HepG2 (cell line): ENCODE results near the gene TBC1D32. TPM values are rescaled to one million over a fixed set of nuclear protein-coding genes. Genes with fewer than 3 reads are reported as not detected.

ENCODE experiments used
- ATRX ChIP-seq: sonication (generic); formaldehyde crosslinking; IDR thresholded peaks from 2 replicates; pipeline ENCODE4 v1.4.0; 2020; ENCODE audit warnings: missing genetic modification reagents, borderline replicate concordance
- CEBPG ChIP-seq: IDR thresholded peaks from 2 replicates; pipeline ENCODE4 v1.6.1; 2016
- HNRNPL ChIP-seq: fragments of 200-400 bp; formaldehyde crosslinking; IDR thresholded peaks from 2 replicates; pipeline ENCODE4 v1.6.1; 2017; ENCODE audit warnings: mild to moderate bottlenecking, low read depth, low read length
- IRF9 ChIP-seq: sonication (generic); formaldehyde crosslinking; IDR thresholded peaks from 2 replicates; pipeline ENCODE4 v1.8.0; 2022; ENCODE audit warnings: missing genetic modification reagents, mild to moderate bottlenecking, borderline replicate concordance
- KLF15 ChIP-seq: sonication (generic); formaldehyde crosslinking; IDR thresholded peaks from 2 replicates; pipeline ENCODE4 v1.8.1; 2023; ENCODE audit warnings: borderline replicate concordance, mild to moderate bottlenecking, inconsistent platforms, missing genetic modification reagents, mixed read lengths
- NFIC ChIP-seq: IDR thresholded peaks from 2 replicates; pipeline ENCODE4 v1.6.1; 2012; ENCODE audit warnings: mild to moderate bottlenecking, low read length, inconsistent platforms
- NFYC ChIP-seq: IDR thresholded peaks from 2 replicates; pipeline ENCODE4 v1.6.1; 2016; ENCODE audit warnings: missing genetic modification reagents, missing compliant biosample characterization
- NR3C1 ChIP-seq: sonication (generic); formaldehyde crosslinking; IDR thresholded peaks from 2 replicates; pipeline ENCODE4 v1.4.0; 2020; ENCODE audit warnings: missing genetic modification reagents
- PAX8 ChIP-seq: sonication (generic); formaldehyde crosslinking; IDR thresholded peaks from 2 replicates; pipeline ENCODE4 v1.8.0; 2022; ENCODE audit warnings: mild to moderate bottlenecking, missing genetic modification reagents, borderline replicate concordance
- RBAK ChIP-seq: sonication (generic); formaldehyde crosslinking; IDR thresholded peaks from 2 replicates; pipeline ENCODE4 v1.5.1; 2020; ENCODE audit warnings: mild to moderate bottlenecking, missing genetic modification reagents
- THAP11 ChIP-seq: IDR thresholded peaks from 2 replicates; pipeline ENCODE4 v1.6.1; 2016; ENCODE audit warnings: missing biosample characterization, missing genetic modification reagents
- ZBTB33 ChIP-seq: sonication (generic); formaldehyde crosslinking; IDR thresholded peaks from 2 replicates; pipeline ENCODE4 v1.4.0; 2020; ENCODE audit warnings: missing genetic modification reagents
- ZMYM2 ChIP-seq: sonication (generic); formaldehyde crosslinking; IDR thresholded peaks from 2 replicates; pipeline ENCODE4 v1.8.0; 2022; ENCODE audit warnings: mild to moderate bottlenecking, missing genetic modification reagents
- ZNF205 ChIP-seq: IDR thresholded peaks from 2 replicates; pipeline ENCODE4 v1.6.1; 2018; ENCODE audit warnings: missing biosample characterization, missing genetic modification reagents
- ZNF230 ChIP-seq: sonication (generic); formaldehyde crosslinking; IDR thresholded peaks from 2 replicates; pipeline ENCODE4 v1.4.0; 2020; ENCODE audit warnings: mild to moderate bottlenecking, missing genetic modification reagents
- ZNF3 ChIP-seq: IDR thresholded peaks from 2 replicates; pipeline ENCODE4 v1.7.0; 2017; ENCODE audit warnings: inconsistent platforms
- ZNF550 ChIP-seq: sonication (generic); formaldehyde crosslinking; IDR thresholded peaks from 2 replicates; pipeline ENCODE4 v1.4.0; 2020; ENCODE audit warnings: mild to moderate bottlenecking, missing genetic modification reagents, borderline replicate concordance
- ZNF615 ChIP-seq: sonication (generic); formaldehyde crosslinking; IDR thresholded peaks from 2 replicates; pipeline ENCODE4 v1.5.0; 2020; ENCODE audit warnings: mild to moderate bottlenecking, missing genetic modification reagents, borderline replicate concordance
- polyA plus RNA-seq, 8 experiments: library from polyadenylated mRNA; depleted of rRNA in 3 of 8; stranded (reverse) in 7 of 8; unstranded in 1 of 8; fragments of >200 nt; fragmentation: Illumina TruSeq in 4 of 8; extraction: Trizol in 4 of 8; gene quantifications; 2 replicates each; pipeline versions ENCODE4 v1.2.1 to v1.2.3, GENCODE V29; 2011 to 2016; ENCODE audit warnings: low read depth in 4 of 8, missing spikeins in 1 of 8, mixed read lengths in 1 of 8; ENCODE audit not compliant: insufficient read depth in 1 of 8
- total RNA-seq, 5 experiments: library from RNA; depleted of rRNA; stranded (reverse); fragments of >200 nt; fragmentation: Illumina TruSeq; extraction: Trizol; gene quantifications; 2 replicates each; pipeline ENCODE4 v1.2.3, GENCODE V29; 2016; ENCODE audit warnings: low read depth in 1 of 5
- TF ChIP-seq, protein P1 (sequence below): sonication (generic); formaldehyde crosslinking; IDR thresholded peaks from 2 replicates; pipeline ENCODE4 v1.8.1; 2022; ENCODE audit warnings: low read depth, mild to moderate bottlenecking, missing genetic modification reagents
- TF ChIP-seq, protein P2 (sequence below): sonication (generic); formaldehyde crosslinking; IDR thresholded peaks from 2 replicates; pipeline ENCODE4 v1.4.0; 2020; ENCODE audit warnings: mild to moderate bottlenecking, missing genetic modification reagents
- TF ChIP-seq, protein P3 (sequence below): sonication (generic); formaldehyde crosslinking; IDR thresholded peaks from 2 replicates; pipeline ENCODE4 v1.5.1; 2020; ENCODE audit warnings: mild to moderate bottlenecking, missing genetic modification reagents, moderate library complexity

TBC1D32 gene
- total and polyA plus RNA-seq, 2 of the 13 experiments (the other 11 are each of a cell fraction or from before 2014, with no cell fraction given): 2.0 to 4.8 TPM

GRCh38 chr6:121334299-121335086 is at the start of gene TBC1D32 (continued):
- TF ChIP-seq ZNF615 (CRISPR knock-in tag) (peak; percentile 88; the same call in 1 of the 2 replicates), NFIC (no peak), THAP11 (CRISPR knock-in tag) (peak; percentile 74; the same call in 1 of the 2 replicates), ZNF230 (CRISPR knock-in tag) (0 out of 2 replicates have a peak, but pooled peaks have one; percentile 70), NR3C1 (CRISPR knock-in tag) (no peak), ZMYM2 (no peak), IRF9 (CRISPR knock-in tag) (peak; percentile 87; the same call in 1 of the 2 replicates), KLF15 (0 out of 2 replicates have a peak, but pooled peaks have one; percentile 42), ZBTB33 (no peak), ATRX (CRISPR knock-in tag) (no peak), CEBPG (CRISPR knock-in tag) (peak; percentile 15), PAX8 (0 out of 2 replicates have a peak, but pooled peaks have one; percentile 84), ZNF3 (no peak), HNRNPL (no peak), NFYC (CRISPR knock-in tag) (peak; percentile 52), ZNF550 (no peak), RBAK (CRISPR knock-in tag) (no peak), ZNF205 (peak; percentile 92)
- TF ChIP-seq, protein P1, sequence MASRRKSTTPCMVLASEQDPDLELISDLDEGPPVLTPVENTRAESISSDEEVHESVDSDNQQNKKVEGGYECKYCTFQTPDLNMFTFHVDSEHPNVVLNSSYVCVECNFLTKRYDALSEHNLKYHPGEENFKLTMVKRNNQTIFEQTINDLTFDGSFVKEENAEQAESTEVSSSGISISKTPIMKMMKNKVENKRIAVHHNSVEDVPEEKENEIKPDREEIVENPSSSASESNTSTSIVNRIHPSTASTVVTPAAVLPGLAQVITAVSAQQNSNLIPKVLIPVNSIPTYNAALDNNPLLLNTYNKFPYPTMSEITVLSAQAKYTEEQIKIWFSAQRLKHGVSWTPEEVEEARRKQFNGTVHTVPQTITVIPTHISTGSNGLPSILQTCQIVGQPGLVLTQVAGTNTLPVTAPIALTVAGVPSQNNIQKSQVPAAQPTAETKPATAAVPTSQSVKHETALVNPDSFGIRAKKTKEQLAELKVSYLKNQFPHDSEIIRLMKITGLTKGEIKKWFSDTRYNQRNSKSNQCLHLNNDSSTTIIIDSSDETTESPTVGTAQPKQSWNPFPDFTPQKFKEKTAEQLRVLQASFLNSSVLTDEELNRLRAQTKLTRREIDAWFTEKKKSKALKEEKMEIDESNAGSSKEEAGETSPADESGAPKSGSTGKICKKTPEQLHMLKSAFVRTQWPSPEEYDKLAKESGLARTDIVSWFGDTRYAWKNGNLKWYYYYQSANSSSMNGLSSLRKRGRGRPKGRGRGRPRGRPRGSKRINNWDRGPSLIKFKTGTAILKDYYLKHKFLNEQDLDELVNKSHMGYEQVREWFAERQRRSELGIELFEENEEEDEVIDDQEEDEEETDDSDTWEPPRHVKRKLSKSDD: peak; percentile 98
- TF ChIP-seq, protein P2, sequence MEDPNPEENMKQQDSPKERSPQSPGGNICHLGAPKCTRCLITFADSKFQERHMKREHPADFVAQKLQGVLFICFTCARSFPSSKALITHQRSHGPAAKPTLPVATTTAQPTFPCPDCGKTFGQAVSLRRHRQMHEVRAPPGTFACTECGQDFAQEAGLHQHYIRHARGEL: peak; percentile 84
- TF ChIP-seq, protein P3, sequence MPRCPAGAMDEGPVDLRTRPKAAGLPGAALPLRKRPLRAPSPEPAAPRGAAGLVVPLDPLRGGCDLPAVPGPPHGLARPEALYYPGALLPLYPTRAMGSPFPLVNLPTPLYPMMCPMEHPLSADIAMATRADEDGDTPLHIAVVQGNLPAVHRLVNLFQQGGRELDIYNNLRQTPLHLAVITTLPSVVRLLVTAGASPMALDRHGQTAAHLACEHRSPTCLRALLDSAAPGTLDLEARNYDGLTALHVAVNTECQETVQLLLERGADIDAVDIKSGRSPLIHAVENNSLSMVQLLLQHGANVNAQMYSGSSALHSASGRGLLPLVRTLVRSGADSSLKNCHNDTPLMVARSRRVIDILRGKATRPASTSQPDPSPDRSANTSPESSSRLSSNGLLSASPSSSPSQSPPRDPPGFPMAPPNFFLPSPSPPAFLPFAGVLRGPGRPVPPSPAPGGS (CRISPR knock-in tag): peak; percentile 88
